ENCODE measurements around the gene LSM4. TPM values are rescaled to one million over a fixed set of nuclear protein-coding genes. Genes with fewer than 3 reads are reported as not detected.

The LSM4 gene
- total and polyA plus RNA-seq, 2 of the 13 experiments (the other 11 are each of a cell fraction or from before 2014, with no cell fraction given): 65.8 to 166 TPM

GRCh38 chr19:18317961-18318800, 4.7 kb downstream of the LSM4 start (continued):
- TF ChIP-seq DMTF1 (CRISPR knock-in tag; IDR thresholded peaks at IDR 0.05) (0 out of 2 replicates have a peak, but pooled peaks have one; percentile 60), NFE2L2 (IDR thresholded peaks at IDR 0.05; ENCODE audit: low read length) (no peak), YY1 (IDR thresholded peaks at IDR 0.05; ENCODE audit: insufficient read depth, insufficient replicate concordance, low read depth, low read length) (no peak), REL (CRISPR knock-in tag; conservative IDR thresholded peaks at IDR 0.05) (no peak), ZNF761 (CRISPR knock-in tag; conservative IDR thresholded peaks at IDR 0.05) (peak; percentile 61; the same call in 1 of the 2 replicates), JARID2 (CRISPR knock-in tag; IDR thresholded peaks at IDR 0.05; ENCODE audit: insufficient replicate concordance) (no peak), ZSCAN9 (CRISPR knock-in tag; IDR thresholded peaks at IDR 0.05; ENCODE audit: borderline replicate concordance) (no peak), AHDC1 (CRISPR knock-in tag; IDR thresholded peaks at IDR 0.05; ENCODE audit: borderline replicate concordance) (no peak), ZNF891 (CRISPR knock-in tag; IDR thresholded peaks at IDR 0.05) (peak; percentile 28; the same call in 1 of the 2 replicates), HHEX (CRISPR knock-in tag; IDR thresholded peaks at IDR 0.05) (no peak), GABPA (IDR thresholded peaks at IDR 0.05; ENCODE audit: low read depth, low read length) (peak; percentile 26; the same call in 1 of the 2 replicates), GABPA (CRISPR knock-in tag; IDR thresholded peaks at IDR 0.05; ENCODE audit: low read depth) (peak; percentile 82), ZNF737 (CRISPR knock-in tag; IDR thresholded peaks at IDR 0.05; ENCODE audit: borderline replicate concordance) (no peak), HIC2 (CRISPR knock-in tag; IDR thresholded peaks at IDR 0.05; ENCODE audit: low read depth) (peak; percentile 84), ARID2 (CRISPR knock-in tag; IDR thresholded peaks at IDR 0.05; ENCODE audit: borderline replicate concordance) (no peak), SRSF4 (IDR thresholded peaks at IDR 0.05; ENCODE audit: low read depth, low read length, poor library complexity, severe bottlenecking) (no peak), ZNF660 (CRISPR knock-in tag; IDR thresholded peaks at IDR 0.05; ENCODE audit: borderline replicate concordance, low read depth) (no peak), SKI (IDR thresholded peaks at IDR 0.05; ENCODE audit: partially characterized antibody) (peak; percentile 47)
